HG03439 (cell line): ENCODE data around the gene CSRNP2.
"Not testable (repeated sequence)": the region's sequence is repeated elsewhere in the genome, so short reads cannot be mapped to it uniquely, and the experiment has no call there.

ENCODE experiments used
- ATAC-seq: cut with Tn5 transposase; IDR thresholded peaks from one replicate; pipeline ENCODE4 v1.9.1; 2021; ENCODE audit warnings: mild to moderate bottlenecking, moderate library complexity; ENCODE audit not compliant: unreplicated experiment

CSRNP2 gene

GRCh38 chr12:51028126-51028812 is 55.1 kb downstream of the CSRNP2 start:
- ATAC-seq = no peak

- no peak for ATAC-seq
These were observed 56.0 kb downstream of the CSRNP2 start for GRCh38 chr12:51027342-51027835.

GRCh38 chr12:51025836-51026638 is 57.4 kb downstream of the CSRNP2 start, which contains the start of gene SLC11A2:
Gene SLC11A2 (minus strand): TSS chr12:51026384. CDS start chr12:51010728, 15,656 bp downstream.
- peak; percentile 78 for ATAC-seq

GRCh38 chr12:51025338-51025835 is 58.0 kb downstream of the CSRNP2 start:
- no peak for ATAC-seq

GRCh38 chr12:51023625-51024382 is 59.6 kb downstream of the CSRNP2 start:
- no peak for ATAC-seq

- no peak for ATAC-seq
These were observed 61.7 kb downstream of the CSRNP2 start for GRCh38 chr12:51021694-51022093.

- no peak for ATAC-seq
These were observed 62.8 kb downstream of the CSRNP2 start for GRCh38 chr12:51020448-51021182.

GRCh38 chr12:51019927-51020326 is 63.5 kb downstream of the CSRNP2 start:
- no peak for ATAC-seq

- no peak for ATAC-seq
These were observed 64.4 kb downstream of the CSRNP2 start for GRCh38 chr12:51018956-51019355.

- no peak for ATAC-seq
These were observed 65.9 kb downstream of the CSRNP2 start for GRCh38 chr12:51017452-51017851.

- not testable (repeated sequence) for ATAC-seq
These were observed 68.9 kb downstream of the CSRNP2 start for GRCh38 chr12:51014467-51014866.

- no peak for ATAC-seq
These were observed 70.0 kb downstream of the CSRNP2 start for GRCh38 chr12:51013441-51013840.

GRCh38 chr12:51012570-51013236 is 70.7 kb downstream of the CSRNP2 start:
- ATAC-seq = no peak

GRCh38 chr12:51011955-51012354 is 71.4 kb downstream of the CSRNP2 start:
- ATAC-seq = no peak
